Measurements from ENCODE around the gene PPP4C.

The PPP4C gene

DNA sequence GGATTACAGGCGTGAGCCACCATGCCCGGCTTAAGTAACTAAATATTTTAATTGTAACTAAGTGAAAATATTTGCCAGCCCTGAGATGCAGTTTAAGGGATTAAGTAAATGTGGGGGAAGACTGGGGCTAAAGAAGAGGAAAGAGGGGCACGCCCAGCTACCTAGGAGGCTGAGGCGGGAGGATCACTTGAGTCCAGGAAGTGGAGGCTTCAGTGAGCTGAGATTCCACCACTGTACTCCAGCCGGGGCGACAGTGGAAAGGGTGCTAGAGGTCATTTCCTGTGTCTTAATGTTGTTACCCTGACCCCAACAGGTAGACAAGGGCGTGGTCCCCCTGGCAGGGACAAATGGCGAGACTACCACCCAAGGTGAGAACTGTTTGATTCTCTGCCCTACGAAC lies 7.5 kb upstream of the PPP4C start:
- peaks cover 37% of the 10 kb centered on the region for H3K4me1 ChIP-seq
- TF ChIP-seq, protein P1, sequence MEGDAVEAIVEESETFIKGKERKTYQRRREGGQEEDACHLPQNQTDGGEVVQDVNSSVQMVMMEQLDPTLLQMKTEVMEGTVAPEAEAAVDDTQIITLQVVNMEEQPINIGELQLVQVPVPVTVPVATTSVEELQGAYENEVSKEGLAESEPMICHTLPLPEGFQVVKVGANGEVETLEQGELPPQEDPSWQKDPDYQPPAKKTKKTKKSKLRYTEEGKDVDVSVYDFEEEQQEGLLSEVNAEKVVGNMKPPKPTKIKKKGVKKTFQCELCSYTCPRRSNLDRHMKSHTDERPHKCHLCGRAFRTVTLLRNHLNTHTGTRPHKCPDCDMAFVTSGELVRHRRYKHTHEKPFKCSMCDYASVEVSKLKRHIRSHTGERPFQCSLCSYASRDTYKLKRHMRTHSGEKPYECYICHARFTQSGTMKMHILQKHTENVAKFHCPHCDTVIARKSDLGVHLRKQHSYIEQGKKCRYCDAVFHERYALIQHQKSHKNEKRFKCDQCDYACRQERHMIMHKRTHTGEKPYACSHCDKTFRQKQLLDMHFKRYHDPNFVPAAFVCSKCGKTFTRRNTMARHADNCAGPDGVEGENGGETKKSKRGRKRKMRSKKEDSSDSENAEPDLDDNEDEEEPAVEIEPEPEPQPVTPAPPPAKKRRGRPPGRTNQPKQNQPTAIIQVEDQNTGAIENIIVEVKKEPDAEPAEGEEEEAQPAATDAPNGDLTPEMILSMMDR (IDR thresholded peaks at IDR 0.05): no peak
- peaks cover 5% of the 10 kb centered on the region for H3K36me3 ChIP-seq (ENCODE audit: control insufficient read depth, insufficient read depth, low read length)
- no peak overlapping the region for H3K9ac ChIP-seq
- H3K9me3 ChIP-seq (ENCODE audit: control insufficient read depth, low read length): no peaks in the 10 kb centered on the region
- peak overlapping the region; percentile 24 for H3K27ac ChIP-seq
- H3K79me2 ChIP-seq: peaks cover 37% of the 10 kb centered on the region
- no peak overlapping the region for H2AFZ ChIP-seq
- H3K27me3 ChIP-seq (ENCODE audit: control insufficient read depth, insufficient read depth, low read length): no peaks in the 10 kb centered on the region
- H3K4me2 ChIP-seq (ENCODE audit: low read length): peak overlapping the region; percentile 52
- H3K4me3 ChIP-seq (ENCODE audit: low read depth, low read length): no peak overlapping the region

- H3K9ac ChIP-seq: no peak overlapping the region
- H3K4me1 ChIP-seq: peaks cover 32% of the 10 kb centered on the region
- peak overlapping the region; percentile 52 for H3K4me2 ChIP-seq (ENCODE audit: low read length)
- no peaks in the 10 kb centered on the region for H3K9me3 ChIP-seq (ENCODE audit: control insufficient read depth, low read length)
- peak overlapping the region; percentile 23 for H3K4me3 ChIP-seq (ENCODE audit: low read depth, low read length)
- peaks cover 36% of the 10 kb centered on the region for H3K79me2 ChIP-seq
- H3K36me3 ChIP-seq (ENCODE audit: control insufficient read depth, insufficient read depth, low read length): peaks cover 5% of the 10 kb centered on the region
- TF ChIP-seq, protein P1 (IDR thresholded peaks at IDR 0.05): peak; percentile 55
- H3K27ac ChIP-seq: peak overlapping the region; percentile 24
- H3K27me3 ChIP-seq (ENCODE audit: control insufficient read depth, insufficient read depth, low read length): no peaks in the 10 kb centered on the region
- no peak overlapping the region for H2AFZ ChIP-seq
These were observed 6.8 kb upstream of the PPP4C start for GRCh38 chr16:30068750-30069610.

DNA sequence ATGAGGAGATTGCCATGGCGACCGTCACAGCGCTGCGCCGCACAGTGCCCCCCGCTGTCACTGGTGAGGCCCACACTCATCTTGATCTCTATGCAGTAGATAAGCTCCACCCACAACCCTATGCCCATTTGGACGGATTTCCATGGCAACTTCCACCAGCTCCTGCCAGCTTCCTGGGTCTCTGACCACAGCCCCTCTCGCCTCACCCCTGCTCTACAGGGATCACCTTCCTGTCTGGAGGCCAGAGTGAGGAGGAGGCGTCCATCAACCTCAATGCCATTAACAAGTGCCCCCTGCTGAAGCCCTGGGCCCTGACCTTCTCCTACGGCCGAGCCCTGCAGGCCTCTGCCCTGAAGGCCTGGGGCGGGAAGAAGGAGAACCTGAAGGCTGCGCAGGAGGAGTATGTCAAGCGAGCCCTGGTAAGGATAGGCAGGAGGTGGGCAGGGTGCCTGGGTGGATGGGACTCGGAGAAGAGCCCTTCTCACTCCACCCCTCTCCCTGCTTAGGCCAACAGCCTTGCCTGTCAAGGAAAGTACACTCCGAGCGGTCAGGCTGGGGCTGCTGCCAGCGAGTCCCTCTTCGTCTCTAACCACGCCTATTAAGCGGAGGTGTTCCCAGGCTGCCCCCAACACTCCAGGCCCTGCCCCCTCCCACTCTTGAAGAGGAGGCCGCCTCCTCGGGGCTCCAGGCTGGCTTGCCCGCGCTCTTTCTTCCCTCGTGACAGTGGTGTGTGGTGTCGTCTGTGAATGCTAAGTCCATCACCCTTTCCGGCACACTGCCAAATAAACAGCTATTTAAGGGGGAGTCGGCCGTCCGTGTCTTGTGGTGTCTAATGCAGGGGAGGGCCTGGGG lies 6.0 kb upstream of the PPP4C start:
- Histone ChIP-seq H3K27ac (no peak overlapping the region), H3K27me3 (ENCODE audit: control insufficient read depth, insufficient read depth, low read length) (no peaks in the 10 kb centered on the region), H3K4me2 (ENCODE audit: low read length) (peak overlapping the region; percentile 52), H3K4me3 (ENCODE audit: low read depth, low read length) (peak overlapping the region; percentile 23), H3K9me3 (ENCODE audit: control insufficient read depth, low read length) (no peaks in the 10 kb centered on the region), H3K79me2 (peaks cover 37% of the 10 kb centered on the region), H2AFZ (no peak overlapping the region), H3K4me1 (peaks cover 27% of the 10 kb centered on the region), H3K36me3 (ENCODE audit: control insufficient read depth, insufficient read depth, low read length) (peaks cover 5% of the 10 kb centered on the region), H3K9ac (no peak overlapping the region)
- TF ChIP-seq, protein P1 (IDR thresholded peaks at IDR 0.05): no peak

- Histone ChIP-seq H3K4me1 (peaks cover 27% of the 10 kb centered on the region), H3K9ac (no peak overlapping the region)
These were observed 5.3 kb upstream of the PPP4C start for GRCh38 chr16:30070490-30070889.

More at GRCh38 chr16:30070490-30070889, 5.3 kb upstream of the PPP4C start:
- H3K79me2 ChIP-seq: peaks cover 44% of the 10 kb centered on the region
- no peaks in the 10 kb centered on the region for H3K9me3 ChIP-seq (ENCODE audit: control insufficient read depth, low read length)
- H3K4me2 ChIP-seq (ENCODE audit: low read length): peak overlapping the region; percentile 33
- H3K27me3 ChIP-seq (ENCODE audit: control insufficient read depth, insufficient read depth, low read length): no peaks in the 10 kb centered on the region
- no peak overlapping the region for H2AFZ ChIP-seq
- no peak overlapping the region for H3K4me3 ChIP-seq (ENCODE audit: low read depth, low read length)
- H3K27ac ChIP-seq: no peak overlapping the region
- peaks cover 5% of the 10 kb centered on the region for H3K36me3 ChIP-seq (ENCODE audit: control insufficient read depth, insufficient read depth, low read length)
- TF ChIP-seq, protein P1 (IDR thresholded peaks at IDR 0.05): no peak

Data from parathyroid adenoma (tissue), 2 donors.